ENCODE data around the gene NFKBIE. TPM values are rescaled to one million over a fixed set of nuclear protein-coding genes. Genes with fewer than 3 reads are reported as not detected.

NFKBIE gene
- total RNA-seq, 2 donors from 2014 or later = 20.8 to 34.4 TPM

DNA sequence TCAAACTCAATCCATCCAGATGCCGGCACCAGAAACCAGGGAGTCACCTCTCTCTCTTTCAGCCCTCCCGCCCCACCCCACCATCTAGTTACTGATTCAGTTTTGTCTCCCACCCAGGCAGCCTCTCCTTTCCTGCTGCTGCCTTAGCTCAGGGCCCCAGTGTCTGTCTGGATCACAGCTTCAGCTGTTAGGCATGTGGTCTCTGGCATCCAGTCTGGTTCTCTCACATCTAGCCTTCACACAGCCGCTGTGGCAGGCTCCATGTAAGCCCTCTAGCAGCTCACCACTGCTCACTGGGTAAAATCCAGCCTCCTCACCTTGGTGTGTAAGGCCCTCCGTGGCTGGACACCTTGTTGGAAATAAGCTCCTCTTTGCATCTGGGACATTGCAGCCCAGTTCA lies 26.5 kb upstream of the NFKBIE start:
- TF ChIP-seq POLR2AphosphoS5 (IDR thresholded peaks at IDR 0.05) (no peak), POLR2A (IDR thresholded peaks at IDR 0.05) (no peak)
- TF ChIP-seq, protein P1, sequence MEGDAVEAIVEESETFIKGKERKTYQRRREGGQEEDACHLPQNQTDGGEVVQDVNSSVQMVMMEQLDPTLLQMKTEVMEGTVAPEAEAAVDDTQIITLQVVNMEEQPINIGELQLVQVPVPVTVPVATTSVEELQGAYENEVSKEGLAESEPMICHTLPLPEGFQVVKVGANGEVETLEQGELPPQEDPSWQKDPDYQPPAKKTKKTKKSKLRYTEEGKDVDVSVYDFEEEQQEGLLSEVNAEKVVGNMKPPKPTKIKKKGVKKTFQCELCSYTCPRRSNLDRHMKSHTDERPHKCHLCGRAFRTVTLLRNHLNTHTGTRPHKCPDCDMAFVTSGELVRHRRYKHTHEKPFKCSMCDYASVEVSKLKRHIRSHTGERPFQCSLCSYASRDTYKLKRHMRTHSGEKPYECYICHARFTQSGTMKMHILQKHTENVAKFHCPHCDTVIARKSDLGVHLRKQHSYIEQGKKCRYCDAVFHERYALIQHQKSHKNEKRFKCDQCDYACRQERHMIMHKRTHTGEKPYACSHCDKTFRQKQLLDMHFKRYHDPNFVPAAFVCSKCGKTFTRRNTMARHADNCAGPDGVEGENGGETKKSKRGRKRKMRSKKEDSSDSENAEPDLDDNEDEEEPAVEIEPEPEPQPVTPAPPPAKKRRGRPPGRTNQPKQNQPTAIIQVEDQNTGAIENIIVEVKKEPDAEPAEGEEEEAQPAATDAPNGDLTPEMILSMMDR (IDR thresholded peaks at IDR 0.05) = no peak
- no peak for DNase-seq (ENCODE audit: low spot score)
- H3K9me3 ChIP-seq = no peaks in the 10 kb centered on the region
- no peak overlapping the region for H3K4me3 ChIP-seq
- WGBS = 80% methylated on average over 4 of the region's 4 CpGs
- H3K36me3 ChIP-seq = no peaks in the 10 kb centered on the region
- H3K27ac ChIP-seq = no peak overlapping the region
- H3K27me3 ChIP-seq (replicated peaks; ENCODE audit: insufficient read depth) = peaks cover 2% of the 10 kb centered on the region
- intact Hi-C loops (cut with DNase I) = no loop called here
- no peaks in the 10 kb centered on the region for H3K4me1 ChIP-seq (replicated peaks)

DNA sequence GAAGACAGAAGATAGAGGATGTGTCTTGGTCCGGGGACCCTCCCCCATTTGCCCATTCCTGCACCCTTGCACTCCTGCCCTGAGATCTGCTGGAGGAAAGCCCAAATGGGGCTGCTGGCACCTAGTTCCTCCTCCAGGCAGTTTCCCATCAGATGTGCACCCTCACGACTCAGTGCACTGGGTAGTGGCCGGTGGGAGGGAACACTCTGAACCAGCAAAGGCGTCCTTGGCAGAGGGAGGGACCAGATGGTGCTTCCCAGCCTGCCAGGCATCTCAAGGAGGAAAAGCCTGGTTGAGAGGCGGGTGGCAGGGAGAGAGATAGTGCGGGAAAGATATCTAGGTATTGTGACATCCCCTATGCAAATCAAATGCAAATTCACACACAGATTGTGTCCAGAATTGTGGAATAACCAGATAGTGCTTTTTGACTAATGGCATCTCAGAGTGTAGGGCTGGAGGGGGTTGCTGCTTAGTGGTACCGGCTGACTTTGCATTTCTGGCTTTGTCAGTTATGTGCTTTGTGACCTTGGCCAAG lies 24.4 kb upstream of the NFKBIE start:
- no peak for TF ChIP-seq POLR2AphosphoS5 (IDR thresholded peaks at IDR 0.05)
- TF ChIP-seq, protein P1 (IDR thresholded peaks at IDR 0.05) = no peak
- TF ChIP-seq POLR2A (IDR thresholded peaks at IDR 0.05) = no peak
- Histone ChIP-seq H3K36me3 (no peaks in the 10 kb centered on the region), H3K4me3 (no peak overlapping the region), H3K27ac (no peak overlapping the region), H3K27me3 (replicated peaks; ENCODE audit: insufficient read depth) (peaks cover 2% of the 10 kb centered on the region), H3K4me1 (replicated peaks) (no peaks in the 10 kb centered on the region), H3K9me3 (no peaks in the 10 kb centered on the region)
- 43% methylated on average over 7 of the region's 7 CpGs for WGBS
- no peak for DNase-seq (ENCODE audit: low spot score)
- intact Hi-C loops (cut with DNase I) = no loop called here

DNA sequence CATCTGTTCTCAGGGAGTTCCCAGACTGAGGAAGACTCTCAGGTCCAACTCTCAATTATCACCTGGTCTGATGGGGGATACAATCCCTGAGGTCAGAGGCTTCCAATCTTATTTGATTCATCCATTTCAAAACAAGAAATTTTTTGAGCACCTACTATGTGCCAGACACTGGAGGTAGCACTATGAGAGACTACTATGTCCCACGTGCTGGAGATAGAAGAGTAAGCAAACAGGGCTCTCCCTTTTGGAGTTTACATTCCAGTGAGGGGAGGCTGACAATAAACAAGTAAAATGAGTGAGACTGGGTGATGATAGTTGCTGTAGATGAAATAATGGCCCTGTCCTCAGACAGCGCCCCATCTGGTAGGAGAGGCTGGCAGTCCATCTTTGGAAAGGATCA lies 21.4 kb upstream of the NFKBIE start:
- no peak for TF ChIP-seq POLR2A (IDR thresholded peaks at IDR 0.05)
- TF ChIP-seq, protein P1 (IDR thresholded peaks at IDR 0.05) = no peak
- TF ChIP-seq POLR2AphosphoS5 (IDR thresholded peaks at IDR 0.05) = no peak
- no peaks in the 10 kb centered on the region for H3K36me3 ChIP-seq
- H3K27ac ChIP-seq = no peak overlapping the region
- intact Hi-C loops (cut with DNase I) = no loop called here
- WGBS = 50% methylated on average over 2 of the region's 2 CpGs
- H3K9me3 ChIP-seq = no peaks in the 10 kb centered on the region
- H3K4me1 ChIP-seq (replicated peaks) = no peaks in the 10 kb centered on the region
- DNase-seq (ENCODE audit: low spot score) = no peak
- peaks cover 2% of the 10 kb centered on the region for H3K27me3 ChIP-seq (replicated peaks; ENCODE audit: insufficient read depth)
- H3K4me3 ChIP-seq = no peak overlapping the region

DNA sequence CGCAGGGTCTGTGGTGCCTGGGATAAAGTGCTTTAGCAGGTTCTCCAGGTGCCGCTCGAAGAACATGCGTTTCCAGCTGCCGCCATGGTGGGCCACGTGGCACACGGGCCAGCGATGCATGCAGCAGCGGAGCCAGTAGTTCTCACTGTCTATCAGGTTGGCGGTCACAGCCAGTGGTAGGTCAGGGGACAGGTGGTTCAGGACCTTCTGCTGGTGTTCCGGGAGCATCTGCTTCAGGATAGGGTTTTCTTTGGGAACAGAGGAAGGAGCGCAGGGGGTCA lies 20.9 kb upstream of the NFKBIE start:
- intact Hi-C loops (cut with DNase I) = no loop called here
- H3K27ac ChIP-seq = no peak overlapping the region
- H3K4me3 ChIP-seq = no peak overlapping the region
- no peaks in the 10 kb centered on the region for H3K9me3 ChIP-seq
- H3K4me1 ChIP-seq (replicated peaks) = no peaks in the 10 kb centered on the region
- WGBS = 83% methylated on average over 12 of the region's 12 CpGs
- peaks cover 2% of the 10 kb centered on the region for H3K27me3 ChIP-seq (replicated peaks; ENCODE audit: insufficient read depth)
- H3K36me3 ChIP-seq = no peaks in the 10 kb centered on the region
- TF ChIP-seq POLR2AphosphoS5 (IDR thresholded peaks at IDR 0.05) = no peak
- TF ChIP-seq, protein P1 (IDR thresholded peaks at IDR 0.05) = no peak
- no peak for TF ChIP-seq POLR2A (IDR thresholded peaks at IDR 0.05)
- DNase-seq (ENCODE audit: low spot score) = no peak

DNA sequence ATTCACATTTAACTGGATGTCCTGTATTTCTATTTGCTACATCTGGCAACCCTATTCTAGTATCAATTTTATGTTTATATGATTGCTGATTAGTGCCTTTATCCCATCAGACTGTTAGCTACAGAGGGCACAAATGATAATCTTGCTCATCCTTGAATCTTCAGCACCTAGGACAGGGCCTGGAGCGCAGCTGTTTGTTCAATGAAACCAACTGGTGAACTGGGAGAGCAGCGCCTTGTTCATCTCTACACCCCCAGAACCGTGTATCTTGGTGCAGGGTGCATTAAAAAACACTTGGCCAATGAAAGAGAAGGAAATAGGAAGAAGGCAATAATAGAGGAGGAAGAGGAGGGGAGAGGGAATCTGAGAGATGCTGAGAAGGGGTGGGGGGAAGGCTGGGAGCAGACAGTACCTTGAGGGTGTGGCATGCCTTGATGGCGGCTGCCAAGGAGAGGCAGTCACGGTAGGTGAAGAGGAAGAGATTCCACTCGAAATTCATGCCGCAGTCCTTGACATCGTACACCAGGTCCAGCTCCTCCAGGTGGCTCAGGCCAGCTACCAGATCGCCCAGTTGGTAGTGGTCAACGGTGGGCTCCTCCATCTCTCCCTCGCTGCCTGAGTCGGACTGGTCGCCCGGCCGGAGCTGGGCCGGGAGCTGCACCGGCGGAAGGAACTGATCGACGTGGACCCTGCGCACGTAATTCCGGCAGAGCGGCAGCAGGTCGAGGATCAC lies 20.4 kb upstream of the NFKBIE start:
- Histone ChIP-seq H3K27ac (no peak overlapping the region), H3K4me1 (replicated peaks) (no peaks in the 10 kb centered on the region), H3K4me3 (no peak overlapping the region), H3K36me3 (no peaks in the 10 kb centered on the region), H3K9me3 (no peaks in the 10 kb centered on the region), H3K27me3 (replicated peaks; ENCODE audit: insufficient read depth) (peaks cover 1% of the 10 kb centered on the region)
- 77% methylated on average over 25 of the region's 25 CpGs for WGBS
- intact Hi-C loops (cut with DNase I) = no loop called here
- DNase-seq (ENCODE audit: low spot score) = no peak
- TF ChIP-seq, protein P1 (IDR thresholded peaks at IDR 0.05) = no peak
- TF ChIP-seq POLR2AphosphoS5 (IDR thresholded peaks at IDR 0.05) = no peak
- no peak for TF ChIP-seq POLR2A (IDR thresholded peaks at IDR 0.05)
